Measurements from ENCODE around the gene ACOT11. TPM values are rescaled to one million over a fixed set of nuclear protein-coding genes. Genes with fewer than 3 reads are reported as not detected.
"Not testable (repeated sequence)": the region's sequence is repeated elsewhere in the genome, so short reads cannot be mapped to it uniquely, and the experiment has no call there.

Gene ACOT11
- total and polyA plus RNA-seq, 2 experiments from 2014 or later: 13.8 to 20.0 TPM

GRCh38 chr1:54623216-54624007 lies 75.4 kb downstream of the ACOT11 start, which contains the start of gene FAM151A:
FAM151A (minus strand) TSS chr1:54623525; CDS start chr1:54623395, 130 bp downstream.
- Histone ChIP-seq H3K79me2 (no peaks in the 10 kb centered on the region), H3K4me1 (ENCODE audit: insufficient read depth) (peaks cover 9% of the 10 kb centered on the region), H3K9me2 (replicated peaks; ENCODE audit: insufficient read depth) (no peaks in the 10 kb centered on the region), H3K27me3 (no peaks in the 10 kb centered on the region), H3K27ac (peak within 1 kb of the TSS; percentile 9), H3K4me3 (no peak within 1 kb of the TSS), H3K4me2 (peak within 1 kb of the TSS; percentile 34), H3K9me3 (ENCODE audit: low read depth) (no peaks in the 10 kb centered on the region), H2AFZ (no peak within 1 kb of the TSS), H3K36me3 (replicated peaks; ENCODE audit: insufficient read depth, low read depth) (no peaks in the 10 kb centered on the region), H4K20me1 (ENCODE audit: insufficient read depth, poor library complexity, severe bottlenecking) (no peaks in the 10 kb centered on the region)
- 54% methylated on average over 17 of the region's 18 CpGs for WGBS (ENCODE audit: low lambda C conversion rate, missing lambda C conversion rate)
- TF ChIP-seq EZH2 (IDR thresholded peaks at IDR 0.05; ENCODE audit: borderline replicate concordance): no peak
- TF ChIP-seq CTCF (IDR thresholded peaks at IDR 0.05; ENCODE audit: poor library complexity): no peak
- TF ChIP-seq EZH2phosphoT487 (IDR thresholded peaks at IDR 0.05; ENCODE audit: low read depth, severe bottlenecking, unreplicated experiment): no peak
- peak; percentile 32 for DNase-seq (ENCODE audit: low spot score)

GRCh38 chr1:54624466-54625464 lies 76.7 kb downstream of the ACOT11 start:
- WGBS (ENCODE audit: low lambda C conversion rate, missing lambda C conversion rate): 85% methylated on average over 8 of the region's 8 CpGs
- H3K36me3 ChIP-seq (replicated peaks; ENCODE audit: insufficient read depth, low read depth): no peaks in the 10 kb centered on the region
- peak; percentile 3 for DNase-seq (ENCODE audit: low spot score)
- no peaks in the 10 kb centered on the region for H3K9me2 ChIP-seq (replicated peaks; ENCODE audit: insufficient read depth)
- no peaks in the 10 kb centered on the region for H3K79me2 ChIP-seq
- no peaks in the 10 kb centered on the region for H4K20me1 ChIP-seq (ENCODE audit: insufficient read depth, poor library complexity, severe bottlenecking)
- H3K4me3 ChIP-seq: no peak overlapping the region
- no peaks in the 10 kb centered on the region for H3K9me3 ChIP-seq (ENCODE audit: low read depth)
- peaks cover 9% of the 10 kb centered on the region for H3K4me1 ChIP-seq (ENCODE audit: insufficient read depth)
- H3K27ac ChIP-seq: no peak overlapping the region
- TF ChIP-seq EZH2 (IDR thresholded peaks at IDR 0.05; ENCODE audit: borderline replicate concordance) (no peak), CTCF (IDR thresholded peaks at IDR 0.05; ENCODE audit: poor library complexity) (no peak), EZH2phosphoT487 (IDR thresholded peaks at IDR 0.05; ENCODE audit: low read depth, severe bottlenecking, unreplicated experiment) (no peak)
- H3K4me2 ChIP-seq: no peak overlapping the region
- no peak overlapping the region for H2AFZ ChIP-seq
- no peaks in the 10 kb centered on the region for H3K27me3 ChIP-seq

- no peaks in the 10 kb centered on the region for H3K9me3 ChIP-seq (ENCODE audit: low read depth)
Observed at GRCh38 chr1:54627196-54627595, 79.2 kb downstream of the ACOT11 start.

GRCh38 chr1:54635804-54636203 lies 87.8 kb downstream of the ACOT11 start:
- H3K79me2 ChIP-seq; H3K4me2 ChIP-seq; H4K20me1 ChIP-seq (ENCODE audit: insufficient read depth, poor library complexity, severe bottlenecking); DNase-seq (ENCODE audit: low spot score); H3K9me3 ChIP-seq (ENCODE audit: low read depth); H3K4me3 ChIP-seq; H3K27ac ChIP-seq; H3K27me3 ChIP-seq; H3K4me1 ChIP-seq (ENCODE audit: insufficient read depth); H3K9me2 ChIP-seq (replicated peaks; ENCODE audit: insufficient read depth); H3K36me3 ChIP-seq (replicated peaks; ENCODE audit: insufficient read depth, low read depth); H2AFZ ChIP-seq: not testable (repeated sequence)
- WGBS (ENCODE audit: low lambda C conversion rate, missing lambda C conversion rate): 94% methylated on average over 7 of the region's 7 CpGs

More at GRCh38 chr1:54627196-54627595, 79.2 kb downstream of the ACOT11 start:
- Histone ChIP-seq H3K4me3 (no peak overlapping the region), H3K36me3 (replicated peaks; ENCODE audit: insufficient read depth, low read depth) (no peaks in the 10 kb centered on the region), H3K27ac (no peak overlapping the region), H3K27me3 (no peaks in the 10 kb centered on the region), H3K4me1 (ENCODE audit: insufficient read depth) (peaks cover 9% of the 10 kb centered on the region), H3K4me2 (no peak overlapping the region), H2AFZ (no peak overlapping the region), H4K20me1 (ENCODE audit: insufficient read depth, poor library complexity, severe bottlenecking) (no peaks in the 10 kb centered on the region), H3K9me2 (replicated peaks; ENCODE audit: insufficient read depth) (no peaks in the 10 kb centered on the region), H3K79me2 (no peaks in the 10 kb centered on the region)
- TF ChIP-seq EZH2 (IDR thresholded peaks at IDR 0.05; ENCODE audit: borderline replicate concordance): no peak
- no peak for TF ChIP-seq EZH2phosphoT487 (IDR thresholded peaks at IDR 0.05; ENCODE audit: low read depth, severe bottlenecking, unreplicated experiment)
- no peak for TF ChIP-seq CTCF (IDR thresholded peaks at IDR 0.05; ENCODE audit: poor library complexity)
- DNase-seq (ENCODE audit: low spot score): no peak
- WGBS (ENCODE audit: low lambda C conversion rate, missing lambda C conversion rate): 87% methylated on average over 9 of the region's 10 CpGs

- not testable (repeated sequence) for H3K4me2 ChIP-seq; H3K36me3 ChIP-seq (replicated peaks; ENCODE audit: insufficient read depth, low read depth); H3K9me3 ChIP-seq (ENCODE audit: low read depth); H3K79me2 ChIP-seq; H3K4me3 ChIP-seq; H4K20me1 ChIP-seq (ENCODE audit: insufficient read depth, poor library complexity, severe bottlenecking); H3K4me1 ChIP-seq (ENCODE audit: insufficient read depth); H3K27ac ChIP-seq; H3K9me2 ChIP-seq (replicated peaks; ENCODE audit: insufficient read depth); H3K27me3 ChIP-seq; H2AFZ ChIP-seq; DNase-seq (ENCODE audit: low spot score)
- WGBS (ENCODE audit: low lambda C conversion rate, missing lambda C conversion rate): 59% methylated on average over 14 of the region's 14 CpGs
Observed at GRCh38 chr1:54636461-54637446, 88.7 kb downstream of the ACOT11 start.
